ENCODE measurements around the gene SH3RF3.

Gene SH3RF3

DNA sequence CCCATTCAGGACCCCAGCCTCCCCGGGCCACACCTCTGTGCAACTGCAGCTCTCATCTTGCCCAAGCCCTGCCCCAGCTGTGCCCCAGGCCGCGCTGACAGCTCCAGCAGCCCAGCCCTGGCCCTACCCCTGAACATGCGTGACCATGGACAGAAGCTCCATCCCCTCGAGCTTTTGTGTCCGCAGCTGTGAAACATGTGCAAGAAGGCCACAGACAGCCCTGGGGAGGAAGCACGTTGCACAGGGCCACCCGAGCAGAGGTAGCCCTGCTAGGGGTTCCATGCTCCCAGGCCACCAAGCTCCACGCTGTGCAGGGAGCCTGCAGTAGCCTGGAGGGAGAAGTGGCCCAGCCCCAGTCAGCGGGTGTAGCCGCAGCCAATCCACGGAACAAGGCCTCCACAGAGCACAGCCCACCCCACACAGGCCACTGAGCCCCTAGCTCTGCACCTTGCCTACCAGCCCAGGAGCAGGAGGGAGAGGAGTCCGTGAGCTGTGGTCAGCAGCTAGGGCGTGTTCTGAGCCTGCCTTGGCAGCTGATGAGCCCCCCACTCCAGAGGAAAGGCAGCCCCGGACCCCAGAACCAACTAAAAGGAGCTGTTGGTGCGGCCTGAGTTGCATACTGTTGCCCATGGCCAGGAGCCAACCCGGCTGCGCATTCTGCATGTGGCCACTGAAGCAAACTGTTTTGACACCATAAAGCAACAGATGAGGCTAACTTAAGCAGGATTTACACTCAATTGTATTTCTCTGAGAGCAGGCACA is 300.7 kb downstream of the SH3RF3 start:
- DNase-seq (ENCODE audit: low read depth in 1 of 2, low spot score in 1 of 2): no peak
- TF ChIP-seq JUND (IDR thresholded peaks at IDR 0.05; ENCODE audit: low read depth): no peak
- in situ Hi-C loops (cut with HindIII; ENCODE audit: low pct_unique_long_range_greater_than_20kb, low sequenced_read_pairs): no loop called here

DNA sequence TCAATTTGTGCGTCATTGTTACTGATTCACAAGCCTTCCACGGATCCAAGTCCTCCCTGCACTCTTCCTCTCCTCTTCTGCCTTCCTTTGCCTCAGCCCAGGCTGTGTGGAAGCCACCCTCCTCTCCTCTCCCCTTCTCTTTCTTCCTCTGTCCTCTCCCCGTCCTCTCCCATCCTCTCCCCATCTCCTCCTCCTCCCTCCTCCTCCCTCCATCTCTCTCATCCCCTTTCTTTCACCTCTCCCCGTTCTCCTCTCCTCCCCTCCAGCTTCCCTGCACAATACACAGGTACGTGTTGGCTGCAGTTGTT is 301.3 kb downstream of the SH3RF3 start:
- DNase-seq (ENCODE audit: low read depth in 1 of 2, low spot score in 1 of 2): no peak
- in situ Hi-C loops (cut with HindIII; ENCODE audit: low pct_unique_long_range_greater_than_20kb, low sequenced_read_pairs): no loop called here
- no peak for TF ChIP-seq JUND (IDR thresholded peaks at IDR 0.05; ENCODE audit: low read depth)

- DNase-seq (ENCODE audit: low read depth in 1 of 2, low spot score in 1 of 2): no peak
- no peak for TF ChIP-seq JUND (IDR thresholded peaks at IDR 0.05; ENCODE audit: low read depth)
- in situ Hi-C loops (cut with HindIII; ENCODE audit: low pct_unique_long_range_greater_than_20kb, low sequenced_read_pairs): no loop called here
Observed at GRCh38 chr2:109432421-109432820, 303.4 kb downstream of the SH3RF3 start.

GRCh38 chr2:109433486-109433885 is 304.5 kb downstream of the SH3RF3 start:
- no peak for DNase-seq (ENCODE audit: low read depth in 1 of 2, low spot score in 1 of 2)
- in situ Hi-C loops (cut with HindIII; ENCODE audit: low pct_unique_long_range_greater_than_20kb, low sequenced_read_pairs): no loop called here
- no peak for TF ChIP-seq JUND (IDR thresholded peaks at IDR 0.05; ENCODE audit: low read depth)

DNA sequence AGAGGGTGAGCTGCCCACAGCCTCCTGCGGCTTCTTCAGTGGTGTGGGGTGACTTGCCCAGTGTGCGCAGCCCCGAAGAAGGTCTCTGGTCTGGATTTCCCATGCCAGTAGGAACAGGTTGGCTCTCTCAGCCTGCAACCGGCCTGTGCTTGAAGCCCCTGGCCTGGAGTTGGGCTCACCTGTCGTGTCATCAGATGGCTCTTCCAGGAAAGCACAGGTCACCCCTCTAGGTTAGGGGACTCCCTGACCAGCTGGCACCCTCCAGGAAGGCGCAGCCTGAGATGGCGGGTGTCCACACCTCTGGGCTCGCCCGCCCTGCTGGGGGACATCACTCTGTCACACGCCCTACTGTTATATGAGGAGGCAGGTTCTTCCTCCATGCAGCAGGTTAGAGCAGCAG is 304.9 kb downstream of the SH3RF3 start:
- in situ Hi-C loops (cut with HindIII; ENCODE audit: low pct_unique_long_range_greater_than_20kb, low sequenced_read_pairs): no loop called here
- TF ChIP-seq JUND (IDR thresholded peaks at IDR 0.05; ENCODE audit: low read depth): no peak
- no peak for DNase-seq (ENCODE audit: low read depth in 1 of 2, low spot score in 1 of 2)

- TF ChIP-seq JUND (IDR thresholded peaks at IDR 0.05; ENCODE audit: low read depth): no peak
- DNase-seq (ENCODE audit: low read depth in 1 of 2, low spot score in 1 of 2): no peak
- in situ Hi-C loops (cut with HindIII; ENCODE audit: low pct_unique_long_range_greater_than_20kb, low sequenced_read_pairs): no loop called here
Observed at GRCh38 chr2:109434351-109434750, 305.3 kb downstream of the SH3RF3 start.

- no peak for TF ChIP-seq JUND (IDR thresholded peaks at IDR 0.05; ENCODE audit: low read depth)
- in situ Hi-C loops (cut with HindIII; ENCODE audit: low pct_unique_long_range_greater_than_20kb, low sequenced_read_pairs): no loop called here
- DNase-seq (ENCODE audit: low read depth in 1 of 2, low spot score in 1 of 2): no peak
Observed at GRCh38 chr2:109435066-109435690, 306.2 kb downstream of the SH3RF3 start.

- in situ Hi-C loops (cut with HindIII; ENCODE audit: low pct_unique_long_range_greater_than_20kb, low sequenced_read_pairs): no loop called here
- no peak for DNase-seq (ENCODE audit: low read depth in 1 of 2, low spot score in 1 of 2)
- no peak for TF ChIP-seq JUND (IDR thresholded peaks at IDR 0.05; ENCODE audit: low read depth)
Observed at GRCh38 chr2:109435901-109436598, 307.0 kb downstream of the SH3RF3 start.

DNA sequence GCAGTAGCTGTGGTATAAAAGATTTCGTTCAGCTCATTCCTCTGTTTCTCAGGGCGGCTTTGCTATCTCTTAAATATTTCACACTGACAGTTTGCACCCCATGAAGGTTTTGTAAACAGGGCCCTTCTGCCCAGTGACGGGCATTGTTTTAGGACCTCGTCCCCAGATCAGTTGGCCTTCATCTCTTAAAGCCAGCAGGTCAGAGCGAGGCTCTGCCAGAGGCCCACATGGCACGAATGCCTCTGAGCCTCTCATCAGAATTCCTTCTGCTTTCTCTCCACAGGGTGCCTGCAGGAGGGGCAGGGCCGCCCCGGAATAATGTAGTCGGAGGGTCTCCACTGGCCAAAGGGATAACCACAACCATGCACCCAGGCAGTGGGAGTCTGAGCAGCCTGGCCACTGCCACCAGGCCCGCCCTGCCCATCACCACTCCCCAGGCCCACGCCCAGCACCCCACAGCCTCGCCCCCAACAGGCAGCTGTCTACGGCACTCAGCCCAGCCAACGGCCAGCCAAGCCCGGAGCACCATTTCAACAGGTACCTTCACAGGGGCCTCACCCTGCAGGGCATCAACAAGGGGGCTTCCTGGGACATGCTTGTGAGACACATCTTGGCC is 307.7 kb downstream of the SH3RF3 start:
- in situ Hi-C loops (cut with HindIII; ENCODE audit: low pct_unique_long_range_greater_than_20kb, low sequenced_read_pairs): no loop called here
- no peak for TF ChIP-seq JUND (IDR thresholded peaks at IDR 0.05; ENCODE audit: low read depth)
- DNase-seq (ENCODE audit: low read depth in 1 of 2, low spot score in 1 of 2): no peak

DNA sequence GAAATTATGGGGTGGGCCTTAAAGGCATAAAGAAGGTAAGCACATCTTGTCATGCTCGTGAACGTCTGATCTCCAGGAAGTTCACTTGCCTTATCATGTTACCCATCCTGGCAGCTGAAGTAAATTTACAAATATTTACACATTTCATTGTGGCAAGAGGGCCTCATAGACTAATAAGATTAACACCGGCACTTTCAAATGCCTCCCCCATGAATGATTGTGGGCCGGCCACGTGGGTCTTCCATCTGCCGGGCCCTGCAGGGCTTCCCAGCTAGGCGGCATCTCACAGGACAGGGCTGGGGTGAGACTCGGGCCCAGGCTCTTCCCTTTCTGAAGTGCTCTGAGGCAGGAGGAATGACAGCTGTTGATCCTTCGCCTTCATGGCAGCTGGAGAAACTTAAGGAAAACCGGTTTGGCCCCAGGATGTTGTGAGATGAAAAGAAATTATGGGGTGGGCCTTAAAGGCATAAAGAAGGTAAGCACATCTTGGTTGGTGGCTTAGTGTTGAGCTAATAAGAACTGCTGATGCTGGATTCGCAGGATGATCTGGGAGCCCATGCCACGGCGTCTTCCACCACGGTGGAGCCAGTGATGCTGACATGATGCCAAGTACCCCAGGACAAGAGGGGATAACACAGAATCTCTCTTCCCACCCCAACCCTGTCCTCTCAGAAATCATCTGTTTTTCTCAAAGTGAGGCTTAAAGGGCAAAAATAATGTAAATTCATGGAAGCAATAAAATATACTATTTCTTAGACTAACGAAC is 308.5 kb downstream of the SH3RF3 start:
- DNase-seq (ENCODE audit: low read depth in 1 of 2, low spot score in 1 of 2): no peak
- no peak for TF ChIP-seq JUND (IDR thresholded peaks at IDR 0.05; ENCODE audit: low read depth)
- in situ Hi-C loops (cut with HindIII; ENCODE audit: low pct_unique_long_range_greater_than_20kb, low sequenced_read_pairs): no loop called here

DNA sequence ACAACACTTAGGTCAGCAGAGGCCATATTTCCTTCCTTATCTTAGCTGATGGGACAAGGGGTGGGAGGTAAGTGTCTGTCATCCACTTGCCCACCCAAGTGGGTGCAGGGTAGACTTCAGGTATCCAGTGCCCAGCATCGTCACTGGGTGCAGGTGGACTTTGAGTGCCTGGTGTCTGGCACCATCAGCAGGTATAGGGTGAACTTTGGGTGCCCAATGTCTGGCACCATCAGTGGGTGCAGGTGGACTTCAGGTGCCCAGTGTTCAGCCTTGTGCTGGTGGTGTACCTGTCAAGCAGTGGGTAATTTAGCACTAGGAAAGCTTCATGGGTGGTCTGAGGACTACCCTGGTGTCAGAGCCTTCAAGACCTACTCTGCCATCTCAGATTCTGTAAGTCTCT is 309.1 kb downstream of the SH3RF3 start:
- no peak for DNase-seq (ENCODE audit: low read depth in 1 of 2, low spot score in 1 of 2)
- TF ChIP-seq JUND (IDR thresholded peaks at IDR 0.05; ENCODE audit: low read depth): no peak

DNA sequence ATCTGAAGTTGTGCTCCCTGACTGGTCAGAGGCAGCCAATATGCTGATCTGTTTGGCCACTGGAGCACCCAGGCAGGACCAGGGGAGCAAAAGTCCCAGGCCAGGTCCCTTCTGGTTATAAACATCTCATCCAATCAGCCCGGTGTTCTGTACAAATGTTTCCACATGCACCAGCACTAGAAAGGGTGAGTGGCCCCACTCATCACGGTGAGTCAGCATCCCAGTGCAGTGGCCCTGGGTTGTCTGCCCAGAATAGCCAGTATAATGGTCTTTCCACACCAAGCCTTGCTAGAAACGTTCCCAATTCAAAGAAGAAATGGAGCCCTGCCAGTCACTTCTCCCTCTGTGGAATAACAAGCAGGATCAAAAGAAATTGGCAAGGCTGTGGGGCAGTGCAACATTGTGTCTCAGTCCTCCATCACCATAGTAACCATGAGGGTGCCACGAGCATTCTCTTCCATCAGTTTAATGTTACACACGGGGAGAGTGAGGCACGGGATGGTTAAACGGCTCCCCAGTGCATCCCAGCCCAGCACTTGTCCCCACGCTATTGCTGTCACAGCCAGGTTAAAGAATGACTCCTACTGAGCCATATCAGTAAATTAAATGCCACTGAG is 309.9 kb downstream of the SH3RF3 start:
- DNase-seq (ENCODE audit: low read depth in 1 of 2, low spot score in 1 of 2): no peak
- in situ Hi-C loops (cut with HindIII; ENCODE audit: low pct_unique_long_range_greater_than_20kb, low sequenced_read_pairs): no loop called here
- TF ChIP-seq JUND (IDR thresholded peaks at IDR 0.05; ENCODE audit: low read depth): no peak

More for the DNA sequence above, 309.1 kb downstream of the SH3RF3 start:
- in situ Hi-C loops (cut with HindIII; ENCODE audit: low pct_unique_long_range_greater_than_20kb, low sequenced_read_pairs): no loop called here
